HG03135 (cell line): ENCODE results near the gene GUCD1.
"Not testable (repeated sequence)": the region's sequence is repeated elsewhere in the genome, so short reads cannot be mapped to it uniquely, and the experiment has no call there.

ENCODE experiments used
- ATAC-seq: cut with Tn5 transposase; IDR thresholded peaks from one replicate; pipeline ENCODE4 v1.9.1; 2021; ENCODE audit warnings: mild to moderate bottlenecking, moderate library complexity; ENCODE audit not compliant: unreplicated experiment

Gene GUCD1

GRCh38 chr22:24565077-24565476 is 10.1 kb upstream of the GUCD1 start:
- ATAC-seq: no peak

- no peak for ATAC-seq
Measured at GRCh38 chr22:24564376-24565058, 9.6 kb upstream of the GUCD1 start.

GRCh38 chr22:24563246-24563645 is 8.3 kb upstream of the GUCD1 start:
- ATAC-seq: no peak

GRCh38 chr22:24559471-24559870 is 4.5 kb upstream of the GUCD1 start:
- no peak for ATAC-seq

- ATAC-seq: peak; percentile 70
Measured at GRCh38 chr22:24555165-24556039, 464 bp upstream of the GUCD1 start, which contains the start of gene SNRPD3. SNRPD3 (plus strand) TSS chr22:24555999; CDS start chr22:24557675, 1,676 bp downstream.

GRCh38 chr22:24553597-24554312 is 1.2 kb downstream of the GUCD1 start:
- ATAC-seq: no peak

GRCh38 chr22:24552503-24553286 is 2.2 kb downstream of the GUCD1 start:
- ATAC-seq: not testable (repeated sequence)

GRCh38 chr22:24550902-24551435 is 4.0 kb downstream of the GUCD1 start:
- ATAC-seq: no peak

GRCh38 chr22:24550028-24550901 is 4.7 kb downstream of the GUCD1 start:
- no peak for ATAC-seq

- no peak for ATAC-seq
Measured at GRCh38 chr22:24548812-24549211, 6.1 kb downstream of the GUCD1 start.

- no peak for ATAC-seq
Measured at GRCh38 chr22:24543679-24544243, 11.2 kb downstream of the GUCD1 start.

GRCh38 chr22:24543185-24543601 is 11.7 kb downstream of the GUCD1 start:
- ATAC-seq: no peak

- ATAC-seq: no peak
Measured at GRCh38 chr22:24542641-24543040, 12.3 kb downstream of the GUCD1 start.

GRCh38 chr22:24541681-24542515 is 13.0 kb downstream of the GUCD1 start:
- no peak for ATAC-seq

- ATAC-seq: no peak
Measured at GRCh38 chr22:24540470-24540869, 14.5 kb downstream of the GUCD1 start.

- ATAC-seq: no peak
Measured at GRCh38 chr22:24536089-24536488, 18.8 kb downstream of the GUCD1 start.

GRCh38 chr22:24535348-24535747 is 19.6 kb downstream of the GUCD1 start:
- ATAC-seq: no peak

GRCh38 chr22:24532075-24532474 is 22.9 kb downstream of the GUCD1 start:
- ATAC-seq: no peak
